PC-9 (cell line): ENCODE data around the gene TESMIN.

Experiments used
- EZH2 ChIP-seq: fragments of 200-600 bp; sonication (generic); IDR thresholded peaks from 2 replicates; pipeline ENCODE4 v1.8.0; 2017; ENCODE audit warnings: antibody characterized with exemption, low read depth
- TF ChIP-seq, protein P1 (sequence below): fragments of 200-600 bp; sonication (generic); conservative IDR thresholded peaks from 2 replicates; pipeline ENCODE4 v1.6.1; 2017; ENCODE audit warnings: mixed run types, antibody characterized with exemption, mild to moderate bottlenecking, moderate library complexity

DNA sequence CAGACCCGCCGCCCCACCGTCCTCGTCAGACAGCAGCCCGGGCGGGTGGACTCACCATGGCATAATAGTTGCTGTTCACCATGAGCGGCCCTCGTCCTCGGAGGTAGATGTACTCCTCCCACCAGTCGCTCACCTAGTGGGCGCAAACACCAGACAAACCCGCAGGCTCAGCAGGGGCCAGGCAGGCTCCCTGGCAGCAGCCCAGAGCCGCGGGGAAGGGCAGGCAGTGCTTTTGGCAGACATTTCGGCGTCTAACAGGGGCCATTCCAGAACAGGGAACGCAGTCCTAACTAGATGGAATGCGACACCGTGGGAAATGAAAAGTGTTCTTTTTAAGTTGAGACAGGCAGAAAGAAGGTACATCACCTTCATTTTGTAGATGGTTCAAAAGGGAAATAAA, 45.5 kb upstream of the TESMIN start:
- TF ChIP-seq, protein P1, sequence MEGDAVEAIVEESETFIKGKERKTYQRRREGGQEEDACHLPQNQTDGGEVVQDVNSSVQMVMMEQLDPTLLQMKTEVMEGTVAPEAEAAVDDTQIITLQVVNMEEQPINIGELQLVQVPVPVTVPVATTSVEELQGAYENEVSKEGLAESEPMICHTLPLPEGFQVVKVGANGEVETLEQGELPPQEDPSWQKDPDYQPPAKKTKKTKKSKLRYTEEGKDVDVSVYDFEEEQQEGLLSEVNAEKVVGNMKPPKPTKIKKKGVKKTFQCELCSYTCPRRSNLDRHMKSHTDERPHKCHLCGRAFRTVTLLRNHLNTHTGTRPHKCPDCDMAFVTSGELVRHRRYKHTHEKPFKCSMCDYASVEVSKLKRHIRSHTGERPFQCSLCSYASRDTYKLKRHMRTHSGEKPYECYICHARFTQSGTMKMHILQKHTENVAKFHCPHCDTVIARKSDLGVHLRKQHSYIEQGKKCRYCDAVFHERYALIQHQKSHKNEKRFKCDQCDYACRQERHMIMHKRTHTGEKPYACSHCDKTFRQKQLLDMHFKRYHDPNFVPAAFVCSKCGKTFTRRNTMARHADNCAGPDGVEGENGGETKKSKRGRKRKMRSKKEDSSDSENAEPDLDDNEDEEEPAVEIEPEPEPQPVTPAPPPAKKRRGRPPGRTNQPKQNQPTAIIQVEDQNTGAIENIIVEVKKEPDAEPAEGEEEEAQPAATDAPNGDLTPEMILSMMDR = no peak
- no peak for TF ChIP-seq EZH2
